WTC11 (cell line): ENCODE measurements around the gene WTAP. TPM values are rescaled to one million over a fixed set of nuclear protein-coding genes. Genes with fewer than 3 reads are reported as not detected.

Source experiments
- AR ChIP-seq: fragments of 250-450 bp; sonication (Bioruptor Pico); IDR thresholded peaks from 2 replicates; pipeline ENCODE4 v1.9.0; 2021; ENCODE audit warnings: mild to moderate bottlenecking
- ATF1 ChIP-seq: sonication (generic); formaldehyde crosslinking; IDR thresholded peaks from 2 replicates; pipeline ENCODE4 v1.8.1; 2023; ENCODE audit warnings: mild to moderate bottlenecking, moderate library complexity, missing genetic modification reagents
- ATF3 ChIP-seq: sonication (generic); formaldehyde crosslinking; conservative IDR thresholded peaks from 2 replicates; pipeline ENCODE4 v1.8.1; 2022; ENCODE audit warnings: mild to moderate bottlenecking, missing genetic modification reagents
- CBFB ChIP-seq: sonication (generic); formaldehyde crosslinking; IDR thresholded peaks from 2 replicates; pipeline ENCODE4 v1.8.1; 2022; ENCODE audit warnings: mild to moderate bottlenecking, low read depth, missing genetic modification reagents
- CTCF ChIP-seq: fragments of 200-600 bp; IDR thresholded peaks from 2 replicates; pipeline ENCODE4 v1.8.0; 2022; ENCODE audit warnings: antibody characterized with exemption
- E2F5 ChIP-seq: sonication (generic); formaldehyde crosslinking; IDR thresholded peaks from 2 replicates; pipeline ENCODE4 v1.8.1; 2022; ENCODE audit warnings: mild to moderate bottlenecking, moderate library complexity, missing genetic modification reagents
- ELF4 ChIP-seq: sonication (generic); formaldehyde crosslinking; IDR thresholded peaks from 2 replicates; pipeline ENCODE4 v1.8.1; 2022; ENCODE audit warnings: low read depth, mild to moderate bottlenecking, moderate library complexity, missing genetic modification reagents
- FOXK1 ChIP-seq: sonication (generic); formaldehyde crosslinking; IDR thresholded peaks from 2 replicates; pipeline ENCODE4 v1.8.0; 2022; ENCODE audit warnings: mild to moderate bottlenecking, moderate library complexity, missing genetic modification reagents
- GABPB1 ChIP-seq: sonication (generic); formaldehyde crosslinking; IDR thresholded peaks from 2 replicates; pipeline ENCODE4 v1.8.1; 2023; ENCODE audit warnings: mild to moderate bottlenecking, missing genetic modification reagents
- GRHL2 ChIP-seq: fragments of 250-450 bp; sonication (Bioruptor Pico); IDR thresholded peaks from 2 replicates; pipeline ENCODE4 v1.8.0; 2022; ENCODE audit warnings: mild to moderate bottlenecking, moderate library complexity; ENCODE audit not compliant: insufficient replicate concordance, severe bottlenecking
- JAZF1 ChIP-seq: fragments of 250-450 bp; sonication (Bioruptor Pico); IDR thresholded peaks from 2 replicates; pipeline ENCODE4 v1.9.0; 2021; ENCODE audit warnings: moderate library complexity, mild to moderate bottlenecking, inconsistent platforms
- NFE2L1 ChIP-seq: sonication (generic); formaldehyde crosslinking; IDR thresholded peaks from 2 replicates; pipeline ENCODE4 v1.8.1; 2023; ENCODE audit warnings: missing genetic modification reagents
- RORB ChIP-seq: fragments of 250-450 bp; sonication (Bioruptor Pico); IDR thresholded peaks from 2 replicates; pipeline ENCODE4 v1.9.0; 2021; ENCODE audit warnings: mild to moderate bottlenecking
- SMAD3 ChIP-seq: sonication (generic); formaldehyde crosslinking; IDR thresholded peaks from 2 replicates; pipeline ENCODE4 v1.8.0; 2022; ENCODE audit warnings: missing genetic modification reagents, mild to moderate bottlenecking, borderline replicate concordance
- TCF7 ChIP-seq: sonication (generic); formaldehyde crosslinking; IDR thresholded peaks from 2 replicates; pipeline ENCODE4 v1.8.0; 2022; ENCODE audit warnings: mild to moderate bottlenecking, low read depth, missing genetic modification reagents, moderate library complexity
- ZBTB43 ChIP-seq: sonication (generic); formaldehyde crosslinking; IDR thresholded peaks from 2 replicates; pipeline ENCODE4 v1.8.1; 2023; ENCODE audit warnings: mild to moderate bottlenecking, missing genetic modification reagents
- ZMAT4 ChIP-seq: fragments of 250-450 bp; sonication (Bioruptor Pico); IDR thresholded peaks from 2 replicates; pipeline ENCODE4 v1.9.0; 2021; ENCODE audit warnings: mild to moderate bottlenecking
- ZNF121 ChIP-seq: sonication (generic); formaldehyde crosslinking; IDR thresholded peaks from 2 replicates; pipeline ENCODE4 v1.8.0; 2023; ENCODE audit warnings: missing genetic modification reagents
- ZNF138 ChIP-seq: sonication (generic); formaldehyde crosslinking; conservative IDR thresholded peaks from 2 replicates; pipeline ENCODE4 v1.8.1; 2022; ENCODE audit warnings: mild to moderate bottlenecking, moderate library complexity, missing genetic modification reagents
- ZNF232 ChIP-seq: sonication (generic); formaldehyde crosslinking; IDR thresholded peaks from 2 replicates; pipeline ENCODE4 v1.8.0; 2022; ENCODE audit warnings: mild to moderate bottlenecking, missing genetic modification reagents
- ZNF263 ChIP-seq: sonication (generic); formaldehyde crosslinking; IDR thresholded peaks from 2 replicates; pipeline ENCODE4 v1.8.1; 2022; ENCODE audit warnings: low read depth, mild to moderate bottlenecking, moderate library complexity, missing genetic modification reagents
- ZNF317 ChIP-seq: sonication (generic); formaldehyde crosslinking; IDR thresholded peaks from 2 replicates; pipeline ENCODE4 v1.8.1; 2023; ENCODE audit warnings: low read depth, mild to moderate bottlenecking, moderate library complexity, missing genetic modification reagents, borderline replicate concordance
- ZNF416 ChIP-seq: fragments of 250-450 bp; sonication (Bioruptor Pico); IDR thresholded peaks from 2 replicates; pipeline ENCODE4 v1.9.0; 2021; ENCODE audit warnings: mild to moderate bottlenecking, inconsistent platforms
- ZNF423 ChIP-seq: fragments of 250-450 bp; sonication (Bioruptor Pico); IDR thresholded peaks from 2 replicates; pipeline ENCODE4 v2.1.2; 2022; ENCODE audit warnings: mild to moderate bottlenecking, moderate library complexity
- total RNA-seq: library from RNA; stranded (reverse); gene quantifications from 3 replicates; pipeline ENCODE4 v1.2.3, GENCODE V29; 2021
- TF ChIP-seq, protein P1 (sequence below): fragments of 250-450 bp; sonication (Bioruptor Pico); conservative IDR thresholded peaks from 2 replicates; pipeline ENCODE4 v1.9.0; 2021; ENCODE audit warnings: mild to moderate bottlenecking
- TF ChIP-seq, protein P2 (sequence below): fragments of 250-450 bp; sonication (Bioruptor Pico); IDR thresholded peaks from 2 replicates; pipeline ENCODE4 v1.9.0; 2021; ENCODE audit warnings: mild to moderate bottlenecking, borderline replicate concordance

The WTAP gene
- total RNA-seq, 1 experiment from 2014 or later = 88.8 TPM

- TF ChIP-seq, protein P1, sequence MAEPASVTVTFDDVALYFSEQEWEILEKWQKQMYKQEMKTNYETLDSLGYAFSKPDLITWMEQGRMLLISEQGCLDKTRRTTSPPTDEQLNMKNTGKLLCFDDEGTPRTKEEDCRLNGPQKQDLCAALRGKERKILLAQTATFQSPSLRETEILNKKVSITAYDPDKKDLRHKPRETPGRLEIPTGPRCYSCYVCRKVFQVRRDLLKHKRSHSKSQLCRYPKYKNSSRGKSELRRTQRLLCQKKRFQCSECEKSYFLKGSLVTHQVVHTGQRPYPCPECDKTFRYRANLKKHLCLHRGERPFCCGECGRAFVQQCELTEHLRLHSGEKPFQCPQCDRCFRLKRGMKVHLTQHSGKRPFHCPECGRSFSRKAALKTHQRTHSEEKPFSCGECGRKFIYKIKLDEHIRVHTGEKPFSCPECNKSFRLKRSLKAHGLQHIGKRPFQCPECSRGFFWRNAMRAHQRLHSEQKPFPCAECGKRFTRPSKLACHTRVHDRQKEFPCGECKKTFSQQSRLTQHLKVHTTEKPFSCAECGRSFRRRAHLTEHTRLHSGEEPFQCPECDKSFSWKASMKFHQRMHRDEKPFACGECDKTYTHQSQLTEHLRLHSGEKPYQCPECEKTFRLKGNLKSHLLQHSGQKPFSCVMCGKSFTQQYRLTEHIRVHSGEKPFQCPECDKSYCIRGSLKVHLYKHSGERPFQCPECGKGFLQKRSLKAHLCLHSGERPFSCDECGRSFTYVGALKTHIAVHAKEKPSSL (CRISPR knock-in tag) = no peak
- TF ChIP-seq NFE2L1 (CRISPR knock-in tag) (peak; percentile 63), ZBTB43 (CRISPR knock-in tag) (no peak), ZMAT4 (CRISPR knock-in tag) (no peak), ZNF416 (no peak), ZNF423 (no peak), ZNF317 (CRISPR knock-in tag) (no peak), RORB (CRISPR knock-in tag) (no peak), CBFB (CRISPR knock-in tag) (no peak), ZNF232 (CRISPR knock-in tag) (no peak), CTCF (no peak), SMAD3 (CRISPR knock-in tag) (no peak; the same call in 1 of the 2 replicates), ZNF263 (CRISPR knock-in tag) (no peak), TCF7 (CRISPR knock-in tag) (no peak), ELF4 (CRISPR knock-in tag) (no peak), E2F5 (CRISPR knock-in tag) (peak; percentile 96), ZNF121 (CRISPR knock-in tag) (no peak), ATF1 (CRISPR knock-in tag) (no peak), FOXK1 (CRISPR knock-in tag) (peak; percentile 98), GABPB1 (CRISPR knock-in tag) (peak; percentile 74), GRHL2 (no peak), ATF3 (CRISPR knock-in tag) (no peak), AR (CRISPR knock-in tag) (no peak), JAZF1 (CRISPR knock-in tag) (no peak), ZNF138 (CRISPR knock-in tag) (no peak)
- TF ChIP-seq, protein P2, sequence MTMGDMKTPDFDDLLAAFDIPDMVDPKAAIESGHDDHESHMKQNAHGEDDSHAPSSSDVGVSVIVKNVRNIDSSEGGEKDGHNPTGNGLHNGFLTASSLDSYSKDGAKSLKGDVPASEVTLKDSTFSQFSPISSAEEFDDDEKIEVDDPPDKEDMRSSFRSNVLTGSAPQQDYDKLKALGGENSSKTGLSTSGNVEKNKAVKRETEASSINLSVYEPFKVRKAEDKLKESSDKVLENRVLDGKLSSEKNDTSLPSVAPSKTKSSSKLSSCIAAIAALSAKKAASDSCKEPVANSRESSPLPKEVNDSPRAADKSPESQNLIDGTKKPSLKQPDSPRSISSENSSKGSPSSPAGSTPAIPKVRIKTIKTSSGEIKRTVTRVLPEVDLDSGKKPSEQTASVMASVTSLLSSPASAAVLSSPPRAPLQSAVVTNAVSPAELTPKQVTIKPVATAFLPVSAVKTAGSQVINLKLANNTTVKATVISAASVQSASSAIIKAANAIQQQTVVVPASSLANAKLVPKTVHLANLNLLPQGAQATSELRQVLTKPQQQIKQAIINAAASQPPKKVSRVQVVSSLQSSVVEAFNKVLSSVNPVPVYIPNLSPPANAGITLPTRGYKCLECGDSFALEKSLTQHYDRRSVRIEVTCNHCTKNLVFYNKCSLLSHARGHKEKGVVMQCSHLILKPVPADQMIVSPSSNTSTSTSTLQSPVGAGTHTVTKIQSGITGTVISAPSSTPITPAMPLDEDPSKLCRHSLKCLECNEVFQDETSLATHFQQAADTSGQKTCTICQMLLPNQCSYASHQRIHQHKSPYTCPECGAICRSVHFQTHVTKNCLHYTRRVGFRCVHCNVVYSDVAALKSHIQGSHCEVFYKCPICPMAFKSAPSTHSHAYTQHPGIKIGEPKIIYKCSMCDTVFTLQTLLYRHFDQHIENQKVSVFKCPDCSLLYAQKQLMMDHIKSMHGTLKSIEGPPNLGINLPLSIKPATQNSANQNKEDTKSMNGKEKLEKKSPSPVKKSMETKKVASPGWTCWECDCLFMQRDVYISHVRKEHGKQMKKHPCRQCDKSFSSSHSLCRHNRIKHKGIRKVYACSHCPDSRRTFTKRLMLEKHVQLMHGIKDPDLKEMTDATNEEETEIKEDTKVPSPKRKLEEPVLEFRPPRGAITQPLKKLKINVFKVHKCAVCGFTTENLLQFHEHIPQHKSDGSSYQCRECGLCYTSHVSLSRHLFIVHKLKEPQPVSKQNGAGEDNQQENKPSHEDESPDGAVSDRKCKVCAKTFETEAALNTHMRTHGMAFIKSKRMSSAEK = no peak
Measured at GRCh38 chr6:159789377-159790148, 62.3 kb downstream of the WTAP start, which contains the start of gene TCP1 (continued).
